HL-60 (cell line): ENCODE data around the gene IDE.
"Not testable (repeated sequence)": the region's sequence is repeated elsewhere in the genome, so short reads cannot be mapped to it uniquely, and the experiment has no call there.

Source experiments
- DNase-seq, 2 experiments: peaks; one replicate each; pipeline ENCODE4 v3.0.0-alpha.2; 2010 to 2020; ENCODE audit warnings: low read depth in 1 of 2, low spot score in 1 of 2
- H3K27ac ChIP-seq: fragments of 250-450 bp; sonication (Bioruptor Pico); replicated peaks from 2 replicates; pipeline ENCODE4 v1.5.1; 2020; ENCODE audit warnings: mild to moderate bottlenecking, moderate library complexity
- H3K27me3 ChIP-seq: fragments of 250-450 bp; sonication (Bioruptor Pico); 2 replicates; pipeline ENCODE4 v1.5.1; 2021; ENCODE audit warnings: mild to moderate bottlenecking, moderate library complexity; ENCODE audit not compliant: insufficient read depth, poor library complexity, severe bottlenecking
- H3K4me3 ChIP-seq: replicated peaks from 2 replicates; pipeline ENCODE4 v1.5.1; 2011; ENCODE audit warnings: mild to moderate bottlenecking, control low read depth, low read length; ENCODE audit not compliant: insufficient read depth
- CTCF ChIP-seq: IDR thresholded peaks from one replicate; pipeline ENCODE4 v1.5.1; 2011; ENCODE audit warnings: low read length, control low read depth, inconsistent platforms; ENCODE audit not compliant: insufficient read depth
- GABPA ChIP-seq: IDR thresholded peaks from 2 replicates; pipeline ENCODE4 v1.6.1; 2012; ENCODE audit warnings: low read depth
- POLR2AphosphoS5 ChIP-seq: IDR thresholded peaks from 2 replicates; pipeline ENCODE4 v1.6.1; 2012; ENCODE audit warnings: low read depth
- SPI1 ChIP-seq: IDR thresholded peaks from 2 replicates; pipeline ENCODE4 v1.6.1; 2012; ENCODE audit warnings: low read depth, mild to moderate bottlenecking, borderline replicate concordance
- TF ChIP-seq, protein P1 (sequence below): IDR thresholded peaks from 2 replicates; pipeline ENCODE4 v1.6.1; 2012; ENCODE audit warnings: low read depth; ENCODE audit not compliant: insufficient replicate concordance

IDE gene

DNA sequence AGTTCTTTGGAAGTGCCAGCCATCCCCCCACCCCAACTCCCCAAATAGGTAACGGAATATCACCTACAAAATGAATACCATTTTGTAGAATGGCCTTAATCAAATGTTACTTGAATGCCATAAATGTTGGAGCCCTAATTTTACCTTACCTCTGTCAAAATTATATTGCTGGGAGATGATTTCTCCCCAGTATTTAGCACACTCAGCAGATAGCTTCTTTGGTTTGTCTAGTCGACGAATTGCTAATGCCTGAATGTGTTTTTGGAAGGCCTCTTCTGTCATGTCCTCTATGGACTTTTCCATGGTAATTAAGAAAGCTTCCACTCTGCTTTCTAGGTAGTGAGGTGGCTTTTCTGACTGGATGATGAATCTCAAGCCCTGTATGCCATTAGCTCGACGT is 110.3 kb downstream of the IDE start:
- TF ChIP-seq SPI1 (no peak), GABPA (no peak), POLR2AphosphoS5 (no peak)
- TF ChIP-seq, protein P1, sequence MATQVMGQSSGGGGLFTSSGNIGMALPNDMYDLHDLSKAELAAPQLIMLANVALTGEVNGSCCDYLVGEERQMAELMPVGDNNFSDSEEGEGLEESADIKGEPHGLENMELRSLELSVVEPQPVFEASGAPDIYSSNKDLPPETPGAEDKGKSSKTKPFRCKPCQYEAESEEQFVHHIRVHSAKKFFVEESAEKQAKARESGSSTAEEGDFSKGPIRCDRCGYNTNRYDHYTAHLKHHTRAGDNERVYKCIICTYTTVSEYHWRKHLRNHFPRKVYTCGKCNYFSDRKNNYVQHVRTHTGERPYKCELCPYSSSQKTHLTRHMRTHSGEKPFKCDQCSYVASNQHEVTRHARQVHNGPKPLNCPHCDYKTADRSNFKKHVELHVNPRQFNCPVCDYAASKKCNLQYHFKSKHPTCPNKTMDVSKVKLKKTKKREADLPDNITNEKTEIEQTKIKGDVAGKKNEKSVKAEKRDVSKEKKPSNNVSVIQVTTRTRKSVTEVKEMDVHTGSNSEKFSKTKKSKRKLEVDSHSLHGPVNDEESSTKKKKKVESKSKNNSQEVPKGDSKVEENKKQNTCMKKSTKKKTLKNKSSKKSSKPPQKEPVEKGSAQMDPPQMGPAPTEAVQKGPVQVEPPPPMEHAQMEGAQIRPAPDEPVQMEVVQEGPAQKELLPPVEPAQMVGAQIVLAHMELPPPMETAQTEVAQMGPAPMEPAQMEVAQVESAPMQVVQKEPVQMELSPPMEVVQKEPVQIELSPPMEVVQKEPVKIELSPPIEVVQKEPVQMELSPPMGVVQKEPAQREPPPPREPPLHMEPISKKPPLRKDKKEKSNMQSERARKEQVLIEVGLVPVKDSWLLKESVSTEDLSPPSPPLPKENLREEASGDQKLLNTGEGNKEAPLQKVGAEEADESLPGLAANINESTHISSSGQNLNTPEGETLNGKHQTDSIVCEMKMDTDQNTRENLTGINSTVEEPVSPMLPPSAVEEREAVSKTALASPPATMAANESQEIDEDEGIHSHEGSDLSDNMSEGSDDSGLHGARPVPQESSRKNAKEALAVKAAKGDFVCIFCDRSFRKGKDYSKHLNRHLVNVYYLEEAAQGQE, result no peak
- H3K27ac ChIP-seq, result no peak overlapping the region
- DNase-seq, result no peak
- no peak overlapping the region for H3K4me3 ChIP-seq
- no peaks in the 10 kb centered on the region for H3K27me3 ChIP-seq

DNA sequence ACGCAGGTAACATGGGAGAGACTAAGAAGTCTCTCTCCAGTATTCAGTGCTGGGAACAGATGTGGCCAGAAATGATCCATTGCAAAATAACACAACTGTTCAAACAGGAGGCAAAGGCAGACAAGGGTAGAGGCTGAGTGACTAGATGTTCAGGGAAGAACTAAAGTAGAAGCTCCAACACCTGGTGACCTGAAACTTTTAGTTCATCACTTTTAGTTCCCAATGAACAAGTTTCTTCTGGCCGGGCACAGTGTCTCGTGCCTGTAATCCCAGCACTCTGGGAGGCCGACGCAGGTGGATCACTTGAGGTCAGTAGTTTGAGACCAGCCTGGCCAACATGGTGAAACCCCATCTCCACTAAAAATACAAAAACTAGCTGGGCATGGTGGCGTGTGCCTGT is 118.9 kb downstream of the IDE start:
- not testable (repeated sequence) for H3K27ac ChIP-seq, H3K4me3 ChIP-seq, H3K27me3 ChIP-seq, DNase-seq

GRCh38 chr10:92452313-92452712 is 121.6 kb downstream of the IDE start:
- Histone ChIP-seq H3K27me3 (no peaks in the 10 kb centered on the region), H3K27ac (no peak overlapping the region), H3K4me3 (no peak overlapping the region)
- TF ChIP-seq POLR2AphosphoS5, result no peak
- no peak for TF ChIP-seq SPI1
- TF ChIP-seq, protein P1, result no peak
- TF ChIP-seq CTCF, result no peak
- no peak for TF ChIP-seq GABPA
- DNase-seq, result no peak

DNA sequence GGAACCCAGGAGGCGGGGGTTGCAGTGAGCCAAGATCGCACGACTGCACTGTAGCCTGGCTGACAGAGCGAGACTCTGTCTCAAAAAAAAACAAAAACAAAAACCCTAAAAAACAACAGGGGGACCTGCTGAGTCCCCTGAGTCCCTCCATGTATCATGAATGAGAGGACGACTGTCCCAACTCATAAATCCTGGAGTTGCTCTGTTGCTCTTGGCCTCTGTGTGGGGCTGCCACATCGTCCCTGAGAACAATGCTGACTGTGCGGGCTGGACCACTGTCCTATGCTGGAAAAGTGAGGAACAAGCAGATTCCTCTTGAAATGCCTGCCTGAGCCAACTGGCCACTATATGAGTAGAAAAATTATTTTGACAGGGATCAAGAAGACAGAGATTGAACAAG is 122.5 kb downstream of the IDE start:
- Histone ChIP-seq H3K27me3 (no peaks in the 10 kb centered on the region), H3K27ac (no peak overlapping the region), H3K4me3 (no peak overlapping the region)
- no peak for TF ChIP-seq CTCF
- TF ChIP-seq, protein P1, result no peak
- no peak for TF ChIP-seq POLR2AphosphoS5
- no peak for TF ChIP-seq GABPA
- TF ChIP-seq SPI1, result no peak
- no peak for DNase-seq
